K562 (cell line): ENCODE measurements around the gene RSPH9. TPM values are rescaled to one million over a fixed set of nuclear protein-coding genes. Genes with fewer than 3 reads are reported as not detected.

Source experiments
- ATAC-seq: fragments of 200-7000 bp; cut with Tn5 transposase; 3 replicates; pipeline ENCODE4 v1.9.1; 2020; ENCODE audit warnings: moderate library complexity
- BruUV-seq: library from RNA; stranded (reverse); fragments of 400-500 nt; replicated peaks from 2 replicates; lab custom pipeline; 2021; lab: Mats Ljungman, UMichigan
- CTCF ChIA-PET: fragments of 300-600 bp; formaldehyde crosslinking; extraction: SDS; loops from one replicate; lab custom pipeline; 2021; ENCODE audit warnings: low intra/inter-chr PET ratio; lab: Yijun Ruan, JAX
- POLR2A ChIA-PET: fragments of 300-600, 350-650 bp; sonication (Branson Sonifier 250); formaldehyde crosslinking; extraction: SDS; loops from one replicate; lab custom pipeline; 2021; ENCODE audit warnings: antibody characterized with exemption, inconsistent platforms; lab: Yijun Ruan, JAX
- DNase-seq, 4 experiments: peaks; one replicate each; pipeline versions ENCODE4 v3.0.0 to v3.0.0-alpha.2; 2011 to 2018; ENCODE audit warnings: low spot score in 3 of 4, mixed read lengths in 3 of 4; ENCODE audit errors: extremely low read depth in 1 of 4
- FAIRE-seq: peaks from 2 replicates; lab custom pipeline; 2011; peaks lifted over from hg19 to GRCh38; lab: Jason Lieb, UNC
- H2AFZ ChIP-seq: 2 replicates; pipeline ENCODE4 v1.6.0; 2011; ENCODE audit warnings: low read depth, low read length, control low read depth, inconsistent platforms
- H3K27ac ChIP-seq: fragments of 200-600 bp; 3 replicates; pipeline ENCODE4 v1.8.0; 2011; ENCODE audit warnings: low read depth, mild to moderate bottlenecking, control low read depth, inconsistent platforms, low read length, moderate library complexity, mixed read lengths; ENCODE audit errors: extremely low read depth
- H3K27me3 ChIP-seq, 2 experiments: fragments of 300-600 bp in 1 of 2; 2 replicates in 1 of 2; 3 replicates in 1 of 2; pipeline versions ENCODE4 v1.6.0 to v1.8.0; 2011; ENCODE audit warnings: inconsistent platforms in 2 of 2, low read length in 2 of 2, mild to moderate bottlenecking in 1 of 2, mixed read lengths in 1 of 2, moderate library complexity in 1 of 2; ENCODE audit not compliant: control insufficient read depth in 2 of 2, insufficient read depth in 2 of 2
- H3K36me3 ChIP-seq: fragments of 300-600 bp; 3 replicates; pipeline ENCODE4 v1.8.0; 2011; ENCODE audit warnings: mild to moderate bottlenecking, low read length, inconsistent platforms; ENCODE audit not compliant: control insufficient read depth, insufficient read depth
- H3K4me1 ChIP-seq, 2 experiments: fragments of 200-600 bp in 1 of 2; replicated peaks in 1 of 2; 2 replicates in 1 of 2; 3 replicates in 1 of 2; pipeline versions ENCODE4 v1.5.1 to v1.8.0; 2011; ENCODE audit warnings: inconsistent platforms in 2 of 2, low read length in 2 of 2, mild to moderate bottlenecking in 1 of 2, mixed read lengths in 1 of 2, moderate library complexity in 1 of 2; ENCODE audit not compliant: control insufficient read depth in 2 of 2, insufficient read depth in 2 of 2
- H3K4me2 ChIP-seq: 2 replicates; pipeline ENCODE4 v1.6.1; 2011; ENCODE audit warnings: low read length, control low read depth, inconsistent platforms, mixed read lengths; ENCODE audit not compliant: insufficient read depth
- H3K4me3 ChIP-seq: fragments of 200-600 bp; sonication (generic), shearing (Covaris generic); 2 replicates; pipeline ENCODE4 v1.5.1; 2016; ENCODE audit warnings: control low read depth, inconsistent platforms
- H3K79me2 ChIP-seq: fragments of 200-600 bp; 3 replicates; pipeline ENCODE4 v1.8.0; 2011; ENCODE audit warnings: low read length, inconsistent platforms; ENCODE audit not compliant: control insufficient read depth, insufficient read depth
- H3K9ac ChIP-seq, 2 experiments: 2 replicates each; pipeline versions ENCODE4 v1.6.0 to v1.6.1; 2011; ENCODE audit warnings: low read depth in 2 of 2, low read length in 2 of 2, control low read depth in 1 of 2, inconsistent platforms in 1 of 2, mild to moderate bottlenecking in 1 of 2, mixed read lengths in 1 of 2; ENCODE audit not compliant: insufficient read depth in 1 of 2
- H3K9me1 ChIP-seq: one replicate; pipeline ENCODE4 v1.6.0; 2011; ENCODE audit warnings: inconsistent platforms, mild to moderate bottlenecking, low read length, moderate library complexity; ENCODE audit not compliant: control insufficient read depth, insufficient read depth
- H3K9me3 ChIP-seq: replicated peaks from 2 replicates; pipeline ENCODE4 v1.5.1; 2011; ENCODE audit warnings: low read depth, low read length, inconsistent platforms; ENCODE audit not compliant: control insufficient read depth, insufficient read depth
- H4K20me1 ChIP-seq: replicated peaks from 2 replicates; pipeline ENCODE4 v1.6.1; 2011; ENCODE audit warnings: low read length, inconsistent platforms, mixed read lengths; ENCODE audit not compliant: control insufficient read depth, insufficient read depth
- KDM2B ChIP-seq: fragments of 250-450 bp; sonication (Bioruptor Pico); IDR thresholded peaks from 2 replicates; pipeline ENCODE4 v1.8.0; 2021; ENCODE audit warnings: mild to moderate bottlenecking, moderate library complexity
- MLLT1 ChIP-seq, 2 experiments: fragments of 450-650 bp; IDR thresholded peaks; 2 replicates each; pipeline ENCODE4 v1.6.1; 2016
- PCBP1 ChIP-seq: fragments of 200-400 bp; formaldehyde crosslinking; IDR thresholded peaks from 2 replicates; pipeline ENCODE4 v1.6.1; 2018; ENCODE audit warnings: mild to moderate bottlenecking, low read depth, low read length; ENCODE audit not compliant: poor library complexity, severe bottlenecking
- PHF20 ChIP-seq: fragments of 450-650 bp; IDR thresholded peaks from 2 replicates; pipeline ENCODE4 v1.6.1; 2018; ENCODE audit not compliant: partially characterized antibody
- SIX5 ChIP-seq, 2 experiments: IDR thresholded peaks; 2 replicates each; pipeline ENCODE4 v1.6.1; 2011; ENCODE audit warnings: low read length in 2 of 2, borderline replicate concordance in 1 of 2, low read depth in 1 of 2, mild to moderate bottlenecking in 1 of 2, moderate library complexity in 1 of 2; ENCODE audit not compliant: insufficient read depth in 1 of 2
- THAP12 ChIP-seq: fragments of 250-450 bp; sonication (Bioruptor Pico); IDR thresholded peaks from 2 replicates; pipeline ENCODE4 v1.9.0; 2021; ENCODE audit warnings: mild to moderate bottlenecking, inconsistent platforms
- ZBTB8A ChIP-seq: fragments of 450-650 bp; IDR thresholded peaks from 2 replicates; pipeline ENCODE4 v1.6.1; 2018; ENCODE audit warnings: mild to moderate bottlenecking, moderate library complexity; ENCODE audit not compliant: partially characterized antibody
- ZNF507 ChIP-seq: conservative IDR thresholded peaks from 2 replicates; pipeline ENCODE4 v1.6.1; 2017; ENCODE audit warnings: missing genetic modification characterization, missing compliant biosample characterization
- WGBS: fragments of 100-300 bp; shearing (Covaris generic); methylation state at CpG from one replicate; pipeline ENCODE4 v1.1.6; 2016; ENCODE audit warnings: low coverage, mixed read lengths; ENCODE audit not compliant: insufficient coverage; ENCODE audit errors: missing lambda C conversion rate; 5-methylcytosine and 5-hydroxymethylcytosine counted together
- in situ Hi-C: fragments of 300-500 bp; cut with MboI; formaldehyde crosslinking; loops from 4 replicates; pipeline ENCODE4 v1.15.0; 2018; ENCODE audit warnings: inconsistent platforms, mixed read lengths
- intact Hi-C: fragments of 100-400 bp; cut with micrococcal nuclease; formaldehyde crosslinking; loops from 2 replicates; pipeline ENCODE4 v1.14.2; 2022
- polyA plus RNA-seq, 8 experiments: library from polyadenylated mRNA; depleted of rRNA in 4 of 8; stranded (reverse) in 5 of 8; unstranded in 3 of 8; fragments of >200 nt; fragmentation: Nextera tagmentation in 2 of 8; fragmentation: Illumina TruSeq in 1 of 8; extraction: Ambion mirVana in 2 of 8; extraction: Trizol in 1 of 8; gene quantifications; 2 replicates each; pipeline versions ENCODE4 v1.2.1 to v1.2.3, GENCODE V29; 2011 to 2014; ENCODE audit warnings: inconsistent platforms in 1 of 8, missing spikeins in 1 of 8
- total RNA-seq, 7 experiments: library from RNA; depleted of rRNA in 6 of 7; stranded (reverse); fragments of >200 nt in 6 of 7; fragmentation: Illumina TruSeq in 2 of 7; extraction: Trizol in 2 of 7; gene quantifications; 2 replicates each; pipeline versions ENCODE4 v1.2.1 to v1.2.3, GENCODE V29; 2011 to 2021; ENCODE audit warnings: low replicate concordance in 1 of 7

The RSPH9 gene
- total and polyA plus RNA-seq, 9 of the 15 experiments (the other 6 are each of a cell fraction or from before 2014, with no cell fraction given) = 0.05 to 0.60 (median 0.39) TPM; not detected in 6

- no peaks in the 10 kb centered on the region for H3K79me2 ChIP-seq
- ChIA-PET POLR2A (interaction anchor here (0.6 to 1.4 kb wide), 9 partner anchors 9 to 541 kb away, joined by 3 to 6 read pairs (median 3); partner anchors contain the start of gene HSP90AB1), CTCF (no interaction called here)
- peak overlapping the region in 1 of 2 experiments; percentile 69; a peak in 1 of 4 replicates for H3K9ac ChIP-seq
- H3K36me3 ChIP-seq = no peaks in the 10 kb centered on the region
- intact Hi-C loops (no loop called here), in situ Hi-C loops (no loop called here)
- no peak overlapping the region for H3K4me3 ChIP-seq
- no TSS peak for BruUV-seq
- no peaks in the 10 kb centered on the region for H3K9me1 ChIP-seq
- TF ChIP-seq THAP12 (CRISPR knock-in tag) (no peak), MLLT1 (IDR thresholded peaks at IDR 0.05) (no peak), SIX5 (IDR thresholded peaks at IDR 0.05; ENCODE audit: borderline replicate concordance in 1 of 2, insufficient read depth in 1 of 2, low read depth in 1 of 2, low read length in 2 of 2) (no peak), PCBP1 (no peak), PHF20 (no peak), KDM2B (no peak), ZNF507 (tag) (no peak), ZBTB8A (no peak)
- H3K9me3 ChIP-seq = no peaks in the 10 kb centered on the region
- WGBS = 49% methylated on average over 3 of the region's 3 CpGs
- H2AFZ ChIP-seq = peak overlapping the region; percentile 37
- no peak overlapping the region for H3K27ac ChIP-seq
- peaks cover 17 to 62% of the 10 kb centered on the region in 2 experiments for H3K4me1 ChIP-seq
- H3K27me3 ChIP-seq = no peaks in the 10 kb centered on the region
- DNase-seq (no peak), FAIRE-seq (no peak), ATAC-seq (no peak)
- H4K20me1 ChIP-seq = no peaks in the 10 kb centered on the region
- H3K4me2 ChIP-seq = no peak overlapping the region
Observed at GRCh38 chr6:43705996-43706395, 61.2 kb downstream of the RSPH9 start.
